HG02840 (cell line): Measurements from ENCODE around the gene SUSD1.

Source experiments
- ATAC-seq: cut with Tn5 transposase; IDR thresholded peaks from one replicate; pipeline ENCODE4 v1.9.1; 2021; ENCODE audit warnings: mild to moderate bottlenecking, moderate library complexity, moderate number of reproducible peaks; ENCODE audit not compliant: unreplicated experiment, low FRiP score

SUSD1 gene

DNA sequence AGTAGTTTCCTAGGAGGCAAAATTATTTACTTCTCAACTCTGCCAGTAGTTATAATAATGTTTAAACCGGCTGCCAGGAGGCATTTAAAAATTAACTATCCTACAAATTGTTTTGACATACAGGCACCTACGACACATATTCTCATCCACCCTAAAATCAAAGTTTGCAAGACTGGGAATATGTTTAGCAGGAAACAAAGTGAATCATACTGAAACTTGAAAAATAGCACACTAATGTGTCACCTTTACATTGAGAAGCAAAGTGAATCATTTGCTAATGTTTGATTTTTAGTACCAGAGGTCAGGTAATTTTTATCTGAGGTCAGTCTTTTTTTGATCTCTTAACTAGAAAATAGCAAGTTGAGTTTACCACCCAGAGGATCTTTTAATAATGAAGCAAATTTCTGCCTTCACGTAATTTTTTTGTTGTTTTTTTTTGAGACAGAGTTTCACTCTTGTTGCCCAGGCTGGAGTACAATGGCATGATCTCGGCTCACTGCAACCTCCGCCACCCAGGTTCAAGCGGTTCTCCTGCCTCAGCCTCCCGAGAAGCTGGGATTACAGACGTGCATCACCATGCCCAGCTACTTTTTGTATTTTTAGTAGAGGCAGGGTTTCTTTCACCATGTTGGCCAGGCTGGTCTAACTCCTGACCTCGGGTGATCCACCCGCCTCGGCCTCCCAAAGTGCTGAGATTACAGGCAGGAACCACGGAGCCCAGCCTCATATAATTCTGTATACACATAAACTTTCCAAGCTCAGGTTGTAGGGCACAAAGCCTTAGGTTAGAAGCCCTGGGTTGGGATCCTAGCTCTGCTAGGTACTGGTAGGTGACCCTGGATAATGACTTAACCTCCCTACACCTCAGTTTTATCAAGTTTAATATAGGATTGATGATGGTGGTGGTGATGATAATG is 154.2 kb downstream of the SUSD1 start:
- peak; percentile 68 for ATAC-seq

DNA sequence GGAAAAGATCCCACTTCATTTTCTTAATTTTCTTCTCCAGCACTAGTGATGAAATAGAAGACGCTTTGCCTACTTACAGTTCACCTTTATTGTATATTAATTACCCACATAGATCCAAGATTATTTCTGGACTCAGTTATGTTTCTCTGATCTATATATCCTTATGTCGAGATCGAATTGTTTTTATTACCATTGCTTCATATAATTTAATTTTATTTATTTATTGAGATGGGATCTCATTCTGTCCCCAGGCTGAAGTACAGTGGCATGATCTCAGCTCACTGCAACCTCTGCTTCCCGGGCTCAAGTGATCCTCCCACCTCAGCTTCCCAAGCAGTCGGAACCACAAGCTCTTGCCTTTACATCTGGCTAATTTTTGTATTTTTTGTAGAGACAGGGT is 157.2 kb downstream of the SUSD1 start:
- ATAC-seq: no peak

DNA sequence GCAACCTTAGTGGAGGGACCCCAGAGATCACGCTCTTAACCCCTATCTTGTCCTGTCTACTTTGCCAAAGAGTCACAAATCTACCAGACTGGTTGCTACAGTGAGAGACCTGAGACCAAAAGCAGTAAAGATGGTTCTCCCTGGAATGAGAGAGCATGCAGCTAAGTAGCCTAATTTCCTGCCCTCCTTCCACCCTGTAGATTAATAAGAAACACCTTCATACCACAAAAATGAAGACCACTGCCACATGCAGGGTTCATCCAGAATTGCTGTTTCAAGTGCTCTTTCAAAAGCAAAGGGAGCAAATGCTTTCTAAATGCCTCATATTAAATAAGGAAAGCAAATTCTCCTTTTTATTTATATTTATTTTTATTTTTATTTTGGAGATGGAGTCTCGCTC is 159.4 kb downstream of the SUSD1 start:
- no peak for ATAC-seq

DNA sequence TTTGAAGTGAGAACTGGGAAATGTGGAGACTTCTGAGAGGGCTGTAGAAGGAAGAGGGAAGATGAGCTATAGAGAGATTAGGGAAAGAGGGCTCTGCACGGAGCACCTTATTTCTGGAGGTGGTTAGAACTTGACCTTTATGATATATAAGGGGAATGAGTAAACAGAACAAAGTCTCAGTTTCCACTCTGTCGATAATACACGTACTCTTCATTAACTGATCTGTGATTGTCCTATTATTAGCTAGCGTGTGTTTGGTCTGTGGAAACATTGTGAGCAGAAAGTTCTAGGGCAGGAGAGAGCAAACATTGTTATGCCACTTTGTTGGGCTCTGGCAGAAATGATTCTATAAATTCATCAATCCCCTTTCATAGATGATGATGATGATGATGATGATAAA is 159.9 kb downstream of the SUSD1 start:
- no peak for ATAC-seq

DNA sequence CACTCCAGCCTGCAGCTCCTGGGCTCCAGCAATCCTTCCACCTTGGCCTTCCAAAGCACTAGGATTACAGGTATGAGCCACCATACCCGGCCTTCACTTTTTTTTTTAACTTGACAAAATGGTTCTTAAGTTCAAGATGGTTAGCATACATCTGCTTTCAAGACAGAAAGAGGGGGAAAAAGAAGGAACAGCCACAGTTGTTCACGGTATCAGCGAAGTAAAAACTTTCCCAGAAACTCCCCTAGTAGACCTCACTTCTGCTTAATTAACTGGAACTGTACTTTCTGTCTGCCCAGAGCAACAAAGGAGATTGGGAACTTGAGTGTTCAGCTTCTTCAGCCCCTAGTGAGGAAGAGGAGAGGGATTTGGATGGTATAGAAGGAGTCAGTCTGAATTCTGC is 161.8 kb downstream of the SUSD1 start:
- no peak for ATAC-seq

DNA sequence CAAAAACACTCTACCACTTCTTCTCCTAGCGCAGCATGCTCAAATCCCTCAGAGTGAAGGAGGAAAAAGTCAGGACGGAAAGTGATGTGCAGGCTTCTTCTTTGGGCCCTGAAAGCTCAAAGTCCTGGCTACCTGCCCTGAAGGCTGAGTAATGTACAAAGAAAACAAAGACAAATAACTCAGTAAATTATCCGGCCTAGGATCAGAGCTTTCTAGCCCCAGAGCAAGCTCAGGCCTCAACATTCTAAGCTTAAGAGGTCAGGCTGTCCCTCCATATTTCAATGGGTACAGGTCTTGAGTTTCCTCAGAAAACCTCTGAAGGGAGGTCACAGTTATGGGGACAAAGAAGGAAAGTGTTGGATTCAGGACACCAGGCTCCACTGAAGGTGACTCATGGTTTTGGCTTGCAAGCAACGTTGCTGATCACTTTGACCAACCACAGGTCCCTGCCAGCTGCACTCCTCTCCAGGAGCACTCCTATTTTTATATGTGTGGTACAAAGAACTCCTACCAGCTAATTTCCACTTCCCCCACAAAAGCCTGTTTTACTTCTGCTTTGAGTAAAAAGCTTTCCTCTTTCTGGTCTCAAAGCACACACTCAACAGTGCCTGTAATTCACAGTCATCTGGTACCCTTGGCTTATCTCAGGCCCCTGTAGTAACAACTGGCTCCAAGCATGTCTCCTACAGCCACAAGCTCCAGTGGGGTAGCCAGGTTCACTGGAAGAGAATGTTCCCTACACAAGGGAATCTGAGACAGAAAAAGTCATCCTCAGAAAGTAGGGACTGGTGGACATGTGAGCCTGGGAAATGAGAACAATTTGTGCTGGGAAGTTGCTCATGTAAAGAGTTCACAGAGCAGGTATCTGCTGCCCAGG is 162.8 kb downstream of the SUSD1 start:
- ATAC-seq: peak; percentile 74

DNA sequence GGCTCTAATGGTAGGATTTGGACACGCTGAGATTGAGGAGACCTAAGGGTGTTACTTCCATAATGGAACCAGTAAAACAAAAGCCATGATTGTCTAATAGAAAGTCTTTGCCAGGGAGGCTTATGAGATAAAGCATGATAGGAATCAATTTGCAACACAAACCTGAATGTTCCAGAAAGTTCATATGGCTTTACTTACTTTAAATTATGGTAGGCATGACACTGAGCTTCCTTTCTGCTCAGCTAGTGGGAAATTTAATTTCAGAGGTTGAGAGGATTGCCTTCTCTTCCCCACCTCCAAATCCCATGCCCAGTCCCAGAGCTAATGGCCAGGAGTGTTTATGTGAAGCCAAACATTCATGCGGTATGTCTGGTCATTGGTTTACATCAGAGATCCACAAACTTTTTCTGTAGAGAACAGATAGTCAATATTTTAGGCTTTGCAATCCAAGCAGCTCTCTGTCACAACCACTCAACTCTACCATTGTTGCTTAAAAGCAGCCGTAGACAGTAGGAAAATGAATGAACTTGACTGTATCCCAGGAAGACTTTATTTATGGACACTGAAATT is 164.0 kb downstream of the SUSD1 start:
- ATAC-seq: no peak

DNA sequence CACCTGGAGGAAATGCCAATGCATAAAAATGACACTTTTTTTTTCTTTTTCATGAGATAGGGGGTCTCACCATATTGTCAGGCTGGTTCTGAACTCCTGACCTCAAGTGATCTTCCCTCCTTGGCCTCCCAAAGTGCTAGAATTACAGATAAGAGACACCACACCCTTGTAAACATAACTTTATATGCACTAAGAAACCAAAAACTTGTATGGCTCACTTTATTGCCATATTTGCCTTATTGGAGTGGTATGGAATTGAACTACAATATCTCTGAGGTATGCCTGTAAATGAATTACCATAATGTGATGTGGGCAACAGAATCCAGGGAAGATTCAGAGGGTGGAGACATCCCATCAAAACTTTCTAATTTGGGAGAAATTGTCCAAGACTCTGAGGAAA is 164.6 kb downstream of the SUSD1 start:
- no peak for ATAC-seq

DNA sequence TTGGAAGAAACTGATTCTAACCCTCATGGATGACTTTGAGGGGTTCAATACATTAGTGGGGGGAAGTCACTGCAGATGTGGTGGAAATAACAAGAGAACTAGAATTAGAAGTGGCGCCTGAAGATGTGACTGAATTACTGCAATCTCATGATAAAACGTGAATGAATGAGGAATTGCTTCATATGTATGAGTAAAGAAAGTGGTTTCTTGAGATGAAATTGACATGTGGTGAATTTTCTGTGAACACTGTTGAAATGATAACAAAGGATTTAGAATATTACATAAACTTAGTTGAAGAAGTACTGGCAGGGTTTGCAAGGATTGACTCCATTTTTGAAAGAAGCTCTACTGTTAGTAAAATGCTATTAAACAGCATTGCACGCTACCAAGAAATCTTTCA is 165.4 kb downstream of the SUSD1 start:
- ATAC-seq: no peak

DNA sequence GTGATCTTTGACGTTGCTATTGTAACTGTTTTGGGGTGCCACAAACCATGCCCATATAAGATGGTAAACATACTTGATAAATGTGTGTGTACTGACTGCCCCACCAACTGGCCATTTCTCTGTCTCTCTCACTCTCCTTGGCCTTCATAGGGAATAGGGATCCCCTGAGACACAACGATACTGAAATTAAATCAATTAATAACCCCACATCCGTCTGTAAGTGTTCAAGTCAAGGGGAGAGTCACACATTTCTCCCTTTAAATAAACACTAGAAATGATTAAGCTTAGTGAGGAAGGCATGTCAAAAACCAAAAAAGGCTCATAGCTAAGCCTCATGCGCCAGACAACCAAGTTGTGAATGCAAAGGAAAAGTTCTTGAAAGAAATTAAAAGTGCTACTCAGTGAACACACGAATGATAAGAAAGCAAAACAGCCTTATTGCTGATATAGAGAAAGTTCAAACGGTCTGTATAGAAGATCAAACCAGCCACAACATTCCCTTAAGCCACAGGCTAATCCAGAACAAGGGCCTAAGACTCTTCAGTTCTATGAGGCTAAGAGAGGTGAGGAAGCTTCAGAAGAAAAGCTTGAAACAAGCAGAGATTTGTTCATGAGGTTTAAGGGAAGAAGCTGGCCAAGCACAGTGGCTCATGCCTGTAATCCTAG is 167.4 kb downstream of the SUSD1 start:
- ATAC-seq: no peak

DNA sequence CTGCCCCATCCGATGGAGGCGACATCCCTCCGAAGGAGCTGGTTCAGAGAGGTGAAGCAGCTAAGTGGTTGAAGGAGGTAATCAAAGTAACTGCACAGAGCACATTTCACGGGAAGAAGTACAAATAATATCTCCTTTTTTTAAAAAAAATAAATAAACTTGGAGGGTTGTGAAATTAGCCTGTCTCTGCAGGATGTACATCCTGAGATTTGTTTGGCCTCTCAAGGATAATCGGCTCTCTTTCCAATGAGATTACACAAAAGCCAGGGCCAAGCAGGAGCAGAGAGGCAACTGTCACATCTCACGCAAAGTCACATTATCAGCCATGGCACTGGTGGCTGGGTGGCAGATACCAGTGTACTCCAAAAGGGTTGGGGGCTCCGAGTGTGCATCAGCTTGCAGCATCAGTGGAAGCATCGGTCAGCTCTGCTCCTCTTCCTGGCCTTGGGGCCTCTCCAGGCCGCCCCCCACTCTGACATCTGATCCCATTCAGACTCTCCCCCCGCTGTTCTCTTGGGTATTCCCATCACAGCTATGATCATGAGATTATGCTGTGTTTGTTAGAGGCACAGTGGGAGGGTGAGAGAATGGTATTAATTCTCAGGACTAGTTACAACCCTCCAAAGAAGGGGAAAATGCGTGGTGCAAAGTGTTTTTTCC is 168.6 kb downstream of the SUSD1 start:
- no peak for ATAC-seq

DNA sequence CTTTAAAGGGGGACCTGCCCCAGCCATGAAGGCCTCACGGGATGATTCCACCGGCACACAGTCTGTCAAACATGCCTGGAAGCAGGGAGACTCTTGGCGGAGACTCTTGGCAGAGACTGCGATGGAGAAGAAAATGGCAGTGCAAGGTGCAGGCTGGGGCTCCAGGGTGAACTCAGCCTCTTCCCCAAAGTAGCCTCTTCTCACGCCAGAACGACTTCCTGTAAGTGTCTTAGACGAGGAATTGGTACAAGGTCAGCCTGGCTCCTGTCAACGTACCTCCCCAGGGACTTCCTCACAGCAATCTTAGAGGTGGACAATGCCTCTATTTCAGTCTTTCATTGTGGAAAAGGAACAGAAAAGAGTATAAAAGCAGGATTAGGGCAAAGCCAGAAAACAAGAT is 169.2 kb downstream of the SUSD1 start:
- ATAC-seq: no peak

DNA sequence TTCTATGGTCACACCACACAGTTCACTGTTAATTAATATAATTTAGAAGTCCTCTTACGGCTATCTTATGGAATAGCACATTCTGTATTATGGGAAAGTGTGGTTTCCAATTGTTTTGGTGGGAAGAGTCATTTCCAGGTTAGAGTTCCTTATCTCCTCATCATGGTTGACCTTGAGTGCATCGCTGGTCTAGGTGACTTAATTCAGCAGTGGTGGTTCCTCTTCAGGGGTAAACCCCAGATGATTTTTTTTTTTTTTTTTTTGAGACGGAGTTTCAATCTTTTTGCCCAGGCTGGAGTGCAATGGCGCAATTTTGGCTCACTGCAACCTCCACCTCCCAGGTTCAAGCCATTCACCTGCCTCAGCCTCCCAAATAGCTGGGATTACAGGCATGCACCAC is 171.6 kb downstream of the SUSD1 start:
- no peak for ATAC-seq

DNA sequence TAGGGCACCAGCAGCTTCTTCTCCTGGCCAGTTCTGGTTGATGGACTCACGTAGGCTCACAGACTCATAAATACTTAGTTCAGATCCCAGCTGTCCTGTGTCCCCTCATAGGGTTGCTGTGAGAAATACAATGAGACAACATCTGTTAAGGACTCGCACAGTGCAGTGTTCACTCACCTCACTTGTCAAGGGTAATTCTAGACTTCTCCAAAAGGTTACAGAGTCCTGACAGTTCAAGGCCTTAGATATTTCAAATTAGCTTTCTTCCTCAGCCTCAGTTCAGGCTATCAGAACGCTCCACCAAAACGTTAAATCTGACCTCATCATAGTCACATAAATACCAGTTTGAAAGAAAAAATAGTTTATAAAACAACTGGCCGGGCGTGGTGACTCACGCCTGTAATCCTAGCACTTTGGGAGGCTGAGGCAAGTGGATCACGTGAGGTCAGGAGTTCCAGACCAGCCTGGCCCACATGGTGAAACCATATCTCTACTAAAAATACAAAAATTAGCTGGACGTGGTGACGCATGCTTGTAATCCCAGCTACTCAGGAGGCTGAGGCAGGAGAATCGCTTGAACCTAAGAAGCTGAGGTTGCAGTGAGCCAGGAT is 172.1 kb downstream of the SUSD1 start:
- no peak for ATAC-seq

DNA sequence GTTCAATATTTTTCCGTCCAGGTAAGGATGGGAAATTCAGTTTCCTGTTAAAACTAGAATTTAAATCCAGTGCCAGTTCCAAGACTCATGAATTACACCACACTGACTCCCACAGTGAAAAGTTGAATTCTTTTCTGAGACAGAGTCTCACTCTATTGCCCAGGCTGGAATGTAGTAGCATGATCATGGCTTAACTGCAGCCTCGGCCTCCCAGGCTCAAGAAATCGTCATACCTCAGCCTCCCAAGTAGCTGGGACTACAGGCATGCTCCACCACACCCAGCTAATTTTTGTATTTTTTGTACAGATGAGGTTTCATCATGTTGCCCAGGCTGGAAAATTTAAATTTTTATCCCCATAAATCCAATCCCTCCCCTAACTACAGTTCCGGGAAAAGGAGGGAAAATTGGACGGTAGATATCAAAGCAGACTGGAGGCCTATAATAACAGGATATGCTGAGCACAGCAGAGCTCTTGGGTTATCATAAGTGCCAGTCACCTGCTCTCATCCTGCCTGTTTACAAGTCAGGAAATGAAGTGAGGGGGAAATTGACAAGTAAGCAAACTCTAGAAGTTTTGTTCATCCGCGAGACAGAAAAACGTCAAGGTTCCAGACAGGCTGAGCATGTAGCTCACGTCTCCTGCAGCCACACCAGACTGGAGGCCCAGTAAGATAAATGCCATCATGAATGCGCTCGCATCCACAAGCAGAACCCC is 172.8 kb downstream of the SUSD1 start:
- no peak for ATAC-seq

DNA sequence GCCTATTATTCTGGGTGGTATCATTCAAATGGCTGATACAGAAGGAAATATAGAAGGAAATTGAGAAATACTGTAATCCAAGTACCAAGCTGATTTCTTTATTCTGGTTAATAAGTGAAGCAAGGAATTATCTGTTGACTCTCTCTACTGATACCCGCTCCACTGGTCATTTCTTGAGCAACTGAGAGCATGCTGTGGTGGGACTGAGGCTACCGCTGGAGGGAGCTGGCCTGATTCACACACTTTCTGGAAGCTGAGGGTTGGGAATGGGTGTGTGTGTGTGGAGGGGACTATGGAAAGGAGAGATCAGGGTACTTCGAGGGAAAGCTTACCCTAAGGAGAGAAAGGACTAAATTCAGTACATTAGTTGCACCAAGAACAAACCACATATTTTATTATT is 174.4 kb downstream of the SUSD1 start:
- ATAC-seq: no peak

DNA sequence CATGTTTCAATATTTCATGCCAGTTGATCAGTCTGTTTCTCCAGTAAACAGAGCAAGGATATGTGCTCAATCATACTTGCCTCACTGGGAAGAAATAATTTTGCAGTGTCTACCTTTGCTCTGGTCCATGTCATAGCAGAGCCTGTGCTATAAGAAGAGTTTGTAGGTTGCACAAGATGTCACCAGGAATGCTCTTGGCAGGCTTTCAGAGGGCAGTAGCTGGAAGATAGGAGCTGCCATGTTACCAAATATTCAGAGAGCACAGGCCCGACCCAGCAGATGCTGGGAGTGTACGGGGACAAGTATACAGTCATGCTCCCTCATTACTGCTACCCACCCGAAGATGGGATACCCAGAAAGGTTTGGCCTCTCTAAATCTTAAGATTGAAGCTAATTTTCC is 175.8 kb downstream of the SUSD1 start:
- ATAC-seq: no peak

DNA sequence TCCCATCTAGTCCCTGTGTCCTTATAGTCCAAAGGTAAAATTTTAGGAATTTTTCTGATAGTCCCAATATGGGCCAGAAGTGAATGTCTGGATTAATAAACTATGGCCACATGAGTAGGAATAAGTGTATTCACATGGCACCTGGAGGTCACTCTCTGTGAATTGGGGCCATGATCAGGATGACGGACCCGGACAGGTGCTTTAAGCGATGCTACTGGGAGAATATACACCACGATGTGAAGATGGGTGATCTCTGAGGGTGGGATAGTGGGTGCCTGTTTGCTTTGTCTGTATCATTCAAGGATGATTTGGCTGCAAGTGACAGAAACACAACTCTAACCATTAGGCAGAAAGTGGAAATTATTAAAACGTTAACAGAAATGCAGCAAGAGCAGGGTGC is 177.3 kb downstream of the SUSD1 start:
- ATAC-seq: no peak

DNA sequence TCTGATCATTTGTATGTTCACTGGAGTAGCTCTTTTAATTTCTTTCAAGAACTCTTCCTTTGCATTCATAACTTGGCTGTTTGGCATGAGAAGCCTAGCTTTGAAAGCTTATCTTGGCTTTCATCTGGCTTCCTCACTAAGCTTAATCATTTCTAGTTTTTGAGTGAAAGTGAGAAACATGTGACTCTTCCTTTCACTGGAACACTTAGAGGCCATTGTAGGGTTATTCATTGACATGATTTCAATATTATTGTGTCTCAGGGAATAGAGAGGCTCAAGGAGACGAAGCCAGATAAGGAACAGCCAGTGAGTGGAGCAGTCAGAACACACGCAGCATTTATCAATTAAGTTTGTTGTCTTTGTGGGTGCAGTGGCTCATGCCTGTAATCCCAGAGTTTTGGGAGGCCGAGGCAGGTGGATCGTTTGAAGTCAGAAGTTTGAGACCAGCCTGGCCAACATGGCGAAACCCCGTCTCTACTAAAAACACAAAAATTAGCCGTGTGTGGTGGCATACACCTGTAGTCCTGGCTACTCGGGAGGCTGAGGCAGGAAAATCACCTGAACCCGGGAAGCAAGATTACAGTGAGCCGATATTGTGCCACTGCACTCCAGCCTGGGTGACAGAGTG is 180.2 kb downstream of the SUSD1 start:
- ATAC-seq: no peak
